H1 (cell line): ENCODE results near the gene L3MBTL4. TPM values are rescaled to one million over a fixed set of nuclear protein-coding genes. Genes with fewer than 3 reads are reported as not detected.

Experiments
- CTCF ChIA-PET: fragments of 300-600 bp; sonication (Branson Sonifier 250); formaldehyde crosslinking; loops from one replicate; lab custom pipeline; 2021; ENCODE audit not compliant: partially characterized antibody; lab: Charles Lee
- POLR2A ChIA-PET: fragments of 300-600 bp; sonication (Branson Sonifier 250); formaldehyde crosslinking; loops from one replicate; lab custom pipeline; 2021; ENCODE audit warnings: inconsistent platforms; ENCODE audit not compliant: partially characterized antibody; lab: Charles Lee
- DNase-seq, 2 experiments: peaks; one replicate each; pipeline versions ENCODE4 v3.0.0 to v3.0.0-alpha.2; 2010 to 2022; ENCODE audit warnings: low spot score in 2 of 2, low read depth in 1 of 2, mixed read lengths in 1 of 2
- FAIRE-seq: peaks from 2 replicates; lab custom pipeline; 2011; peaks lifted over from hg19 to GRCh38; lab: Jason Lieb, UNC
- H2AFZ ChIP-seq: 2 replicates; pipeline ENCODE4 v1.8.1; 2012; ENCODE audit warnings: low read length, inconsistent platforms
- H2AK5ac ChIP-seq: 2 replicates; pipeline ENCODE4 v1.6.1; 2013; ENCODE audit warnings: low read depth, low read length
- H2BK120ac ChIP-seq: replicated peaks from 2 replicates; pipeline ENCODE3; 2013; ENCODE audit warnings: low read depth, low read length, inconsistent platforms
- H2BK12ac ChIP-seq: 2 replicates; pipeline ENCODE4 v1.6.1; 2013; ENCODE audit warnings: low read depth, low read length
- H2BK15ac ChIP-seq: 2 replicates; pipeline ENCODE4 v1.6.1; 2013; ENCODE audit warnings: low read length
- H2BK20ac ChIP-seq: 2 replicates; pipeline ENCODE4 v1.6.1; 2013; ENCODE audit warnings: low read length
- H2BK5ac ChIP-seq: 2 replicates; pipeline ENCODE4 v1.6.1; 2013; ENCODE audit warnings: low read depth, low read length
- H3K14ac ChIP-seq: 2 replicates; pipeline ENCODE4 v1.6.1; 2013; ENCODE audit warnings: inconsistent platforms; ENCODE audit not compliant: insufficient read length
- H3K18ac ChIP-seq: 2 replicates; pipeline ENCODE4 v1.6.1; 2013; ENCODE audit warnings: low read length; ENCODE audit errors: extremely low read depth
- H3K23ac ChIP-seq: 2 replicates; pipeline ENCODE4 v1.6.1; 2013; ENCODE audit warnings: inconsistent platforms; ENCODE audit not compliant: insufficient read length
- H3K23me2 ChIP-seq: 2 replicates; pipeline ENCODE4 v1.6.1; 2013; ENCODE audit warnings: low read depth, low read length
- H3K27ac ChIP-seq: 2 replicates; pipeline ENCODE4 v1.6.1; 2011; ENCODE audit warnings: low read depth, low read length, inconsistent platforms
- H3K27me3 ChIP-seq, 4 experiments: replicated peaks in 1 of 4; 1 replicate in 1 of 4; 2 replicates in 3 of 4; pipeline versions ENCODE4 v1.6.1 to v1.8.1; 2011 to 2013; ENCODE audit warnings: low read length in 3 of 4, mild to moderate bottlenecking in 3 of 4, inconsistent platforms in 2 of 4, mixed read lengths in 2 of 4, moderate library complexity in 1 of 4; ENCODE audit not compliant: control insufficient read depth in 3 of 4, insufficient read depth in 3 of 4; ENCODE audit errors: extremely low read depth in 1 of 4
- H3K36me3 ChIP-seq, 4 experiments: 2 replicates each; pipeline versions ENCODE4 v1.6.1 to v1.8.1; 2011 to 2013; ENCODE audit warnings: mild to moderate bottlenecking in 4 of 4, low read length in 3 of 4, moderate library complexity in 2 of 4, control low read depth in 1 of 4, inconsistent platforms in 1 of 4; ENCODE audit not compliant: insufficient read depth in 4 of 4, control insufficient read depth in 2 of 4
- H3K4ac ChIP-seq: replicated peaks from 2 replicates; pipeline ENCODE3; 2013; ENCODE audit warnings: low read length, low read depth, mixed read lengths, inconsistent platforms; ENCODE audit not compliant: insufficient read length
- H3K4me1 ChIP-seq, 4 experiments: replicated peaks in 1 of 4; 1 replicate in 1 of 4; 2 replicates in 3 of 4; pipeline versions ENCODE4 v1.6.1 to v1.8.1; 2011 to 2013; ENCODE audit warnings: low read length in 3 of 4, inconsistent platforms in 2 of 4, mixed read lengths in 1 of 4; ENCODE audit not compliant: insufficient read depth in 4 of 4, control insufficient read depth in 3 of 4
- H3K4me2 ChIP-seq, 2 experiments: 2 replicates each; pipeline versions ENCODE4 v1.6.1 to v1.8.1; 2011 to 2013; ENCODE audit warnings: low read depth in 2 of 2, low read length in 2 of 2, control low read depth in 1 of 2, inconsistent platforms in 1 of 2, mild to moderate bottlenecking in 1 of 2; ENCODE audit not compliant: insufficient read depth in 1 of 2
- H3K4me3 ChIP-seq, 4 experiments: fragments of 200-600, 300-600 bp in 1 of 4; sonication (generic), shearing (Covaris generic), sonication (Bioruptor Twin) in 1 of 4; 2 replicates each; pipeline versions ENCODE4 v1.5.1 to v1.8.1; 2011 to 2016; ENCODE audit warnings: low read length in 4 of 4, low read depth in 3 of 4, control low read depth in 2 of 4, inconsistent platforms in 2 of 4, mild to moderate bottlenecking in 2 of 4, mixed read lengths in 1 of 4, moderate library complexity in 1 of 4; ENCODE audit not compliant: insufficient read depth in 2 of 4; ENCODE audit errors: extremely low read depth in 1 of 4
- H3K56ac ChIP-seq: replicated peaks from 2 replicates; pipeline ENCODE3; 2013; ENCODE audit warnings: low read depth, mild to moderate bottlenecking, mixed read lengths, low read length, inconsistent platforms; ENCODE audit not compliant: insufficient read length
- H3K79me1 ChIP-seq: 2 replicates; pipeline ENCODE4 v1.6.1; 2013; ENCODE audit warnings: low read depth, low read length, control low read depth
- H3K79me2 ChIP-seq, 2 experiments: 2 replicates each; pipeline versions ENCODE4 v1.6.1 to v1.8.1; 2012 to 2013; ENCODE audit warnings: low read length in 2 of 2, mild to moderate bottlenecking in 2 of 2, inconsistent platforms in 1 of 2; ENCODE audit not compliant: insufficient read depth in 2 of 2, control insufficient read depth in 1 of 2
- H3K9ac ChIP-seq, 4 experiments: replicated peaks in 1 of 4; 1 replicate in 1 of 4; 2 replicates in 3 of 4; pipeline versions ENCODE4 v1.6.1 to v1.8.1; 2011 to 2013; ENCODE audit warnings: low read depth in 3 of 4, low read length in 3 of 4, control low read depth in 2 of 4, mild to moderate bottlenecking in 2 of 4, moderate library complexity in 2 of 4, inconsistent platforms in 1 of 4; ENCODE audit errors: extremely low read depth in 1 of 4
- H3K9me3 ChIP-seq, 2 experiments: 2 replicates each; pipeline versions ENCODE4 v1.6.1 to v1.8.1; 2012 to 2013; ENCODE audit warnings: mild to moderate bottlenecking in 2 of 2, moderate library complexity in 2 of 2, control low read depth in 1 of 2, inconsistent platforms in 1 of 2, low read depth in 1 of 2, low read length in 1 of 2, mixed read lengths in 1 of 2; ENCODE audit not compliant: insufficient read depth in 2 of 2
- H4K20me1 ChIP-seq, 2 experiments: replicated peaks in 1 of 2; 2 replicates each; pipeline versions ENCODE3 to v1.8.1; 2011 to 2013; ENCODE audit warnings: inconsistent platforms in 2 of 2, low read length in 2 of 2, mild to moderate bottlenecking in 1 of 2; ENCODE audit not compliant: insufficient read depth in 2 of 2, control insufficient read depth in 1 of 2
- H4K5ac ChIP-seq: 2 replicates; pipeline ENCODE4 v1.6.1; 2013; ENCODE audit warnings: low read length, low read depth, mixed read lengths, inconsistent platforms; ENCODE audit not compliant: insufficient read length
- H4K8ac ChIP-seq: 2 replicates; pipeline ENCODE4 v1.8.0; 2013; ENCODE audit warnings: mild to moderate bottlenecking, moderate library complexity, low read length, inconsistent platforms; ENCODE audit not compliant: insufficient read depth; ENCODE audit errors: extremely low read depth
- H4K91ac ChIP-seq: replicated peaks from 2 replicates; pipeline ENCODE3; 2013; ENCODE audit warnings: low read length, mixed read lengths, inconsistent platforms; ENCODE audit not compliant: insufficient read length
- RNF2 ChIP-seq: fragments of 200-900, 300-1000 bp; sonication (generic); IDR thresholded peaks from 2 replicates; pipeline ENCODE4 v1.7.1; 2016; ENCODE audit warnings: borderline replicate concordance, low read depth, mild to moderate bottlenecking, antibody characterized with exemption, low read length; ENCODE audit not compliant: poor library complexity, severe bottlenecking; ENCODE audit errors: missing control alignments
- ZNF274 ChIP-seq: IDR thresholded peaks from 2 replicates; pipeline ENCODE4 v1.7.0; 2012; ENCODE audit warnings: low read length, borderline replicate concordance; ENCODE audit errors: extremely low read depth
- WGBS, 2 experiments: shearing (Covaris generic) in 1 of 2; methylation state at CpG; one replicate each; pipeline versions ENCODE4 v1.1.6 to v1.1.7; 2013 to 2015; ENCODE audit warnings: low lambda C conversion rate in 2 of 2, mixed read lengths in 2 of 2, inconsistent platforms in 1 of 2, low coverage in 1 of 2, missing lambda C conversion rate in 1 of 2; ENCODE audit not compliant: insufficient replicate concordance in 2 of 2, insufficient coverage in 1 of 2, insufficient read length in 1 of 2; ENCODE audit errors: extremely low coverage in 1 of 2, missing lambda C conversion rate in 1 of 2; 5-methylcytosine and 5-hydroxymethylcytosine counted together
- polyA plus RNA-seq, 7 experiments: library from polyadenylated mRNA; depleted of rRNA in 3 of 7; stranded (reverse) in 5 of 7; unstranded in 2 of 7; fragments of >200 nt in 5 of 7; fragments of 200-250 nt in 2 of 7; gene quantifications; 1 replicate in 5 of 7; 2 replicates in 1 of 7; 4 replicates in 1 of 7; pipeline versions ENCODE4 v1.2.1 to v1.2.3, GENCODE V29; 2011 to 2013; ENCODE audit warnings: missing spikeins in 2 of 7, mixed read lengths in 2 of 7
- total RNA-seq: library from RNA; stranded (reverse); fragmentation: NEBNext Ultra II Directional; extraction: Animal tissue kit (Norgen Biotek cat#: 25700); gene quantifications from 2 replicates; pipeline ENCODE4 v1.2.1, GENCODE V29; 2021

The L3MBTL4 gene
- total and polyA plus RNA-seq, 2 of the 8 experiments (the other 6 are each of a cell fraction or from before 2014, with no cell fraction given), result 1.0 to 2.1 TPM

GRCh38 chr18:6396276-6396675, 18.4 kb downstream of the L3MBTL4 start:
- Histone ChIP-seq H3K79me1 (no peaks in the 10 kb centered on the region), H3K23ac (no peak overlapping the region), H2BK120ac (no peak overlapping the region), H3K4me2 (no peak overlapping the region), H3K4me3 (no peak overlapping the region), H3K27me3 (no peaks in the 10 kb centered on the region), H2BK5ac (no peak overlapping the region), H4K5ac (no peak overlapping the region), H3K4ac (no peak overlapping the region), H3K9ac (no peak overlapping the region), H3K4me1 (no peaks in the 10 kb centered on the region), H2BK12ac (no peak overlapping the region), H2AK5ac (no peak overlapping the region), H3K14ac (no peak overlapping the region), H3K36me3 (no peaks in the 10 kb centered on the region), H3K27ac (no peak overlapping the region), H4K8ac (no peak overlapping the region), H2BK15ac (no peak overlapping the region), H2AFZ (no peak overlapping the region), H3K9me3 (peaks cover 0 to 5% of the 10 kb centered on the region in 2 experiments; a peak in 1 of 4 replicates), H3K56ac (no peak overlapping the region), H4K91ac (no peak overlapping the region), H4K20me1 (no peaks in the 10 kb centered on the region), H3K23me2 (no peaks in the 10 kb centered on the region; the same call in 1 of the 2 replicates), H3K79me2 (no peaks in the 10 kb centered on the region), H3K18ac (no peak overlapping the region), H2BK20ac (no peak overlapping the region)
- DNase-seq (no peak), FAIRE-seq (no peak)
- no peak for TF ChIP-seq ZNF274
- no peak for TF ChIP-seq RNF2
- WGBS, 2 experiments, result 86% methylated on average over 2 of the region's 2 CpGs; no CpG with 5 or more reads in 1 of the 2 experiments
- ChIA-PET POLR2A (no interaction called here), CTCF (interaction anchor here (0.8 to 1.4 kb wide), 2 partner anchors 14 to 517 kb away, joined by 3 read pairs; no protein-coding TSS in a partner anchor)
